ENCODE results near the gene KCNT1. TPM values are rescaled to one million over a fixed set of nuclear protein-coding genes. Genes with fewer than 3 reads are reported as not detected.

The KCNT1 gene
- total RNA-seq, 1 experiment from 2014 or later = 0.10 TPM

- Histone ChIP-seq H3K36me3 (replicated peaks; ENCODE audit: control insufficient read depth, insufficient read depth, low read length) (no peaks in the 10 kb centered on the region), H3K27me3 (ENCODE audit: control insufficient read depth, insufficient read depth, low read length) (no peaks in the 10 kb centered on the region; the same call in 1 of the 2 replicates), H3K4me3 (ENCODE audit: insufficient read depth, low read depth, low read length) (no peak overlapping the region)
- DNase-seq = no peak
Observed at GRCh38 chr9:135716045-135716444, 14.1 kb downstream of the KCNT1 start.

DNA sequence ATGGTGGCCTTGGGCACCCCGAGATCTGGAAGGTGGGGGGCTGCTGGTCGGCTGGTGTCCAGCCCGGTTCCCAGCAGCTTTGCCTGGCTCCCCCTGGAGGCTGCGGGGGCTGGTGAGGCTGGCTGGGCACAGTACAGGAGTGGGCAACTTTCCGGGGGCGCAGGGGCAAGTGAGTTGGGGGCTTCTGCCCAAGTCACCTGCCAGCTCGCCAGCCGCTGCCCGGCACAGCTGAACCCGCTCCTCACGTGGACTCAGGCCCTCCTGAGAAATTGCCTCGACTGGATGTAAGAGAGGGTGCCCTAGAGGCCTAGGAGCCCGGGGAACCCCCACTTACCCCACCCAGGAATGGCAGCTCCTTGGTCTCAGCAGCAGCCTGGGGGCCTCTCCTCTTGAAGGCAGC, 15.4 kb downstream of the KCNT1 start:
- no peaks in the 10 kb centered on the region for H3K36me3 ChIP-seq (replicated peaks; ENCODE audit: control insufficient read depth, insufficient read depth, low read length)
- DNase-seq = no peak
- H3K4me3 ChIP-seq (ENCODE audit: insufficient read depth, low read depth, low read length) = no peak overlapping the region
- no peaks in the 10 kb centered on the region; the same call in 1 of the 2 replicates for H3K27me3 ChIP-seq (ENCODE audit: control insufficient read depth, insufficient read depth, low read length)

GRCh38 chr9:135718616-135719015, 16.6 kb downstream of the KCNT1 start:
- Histone ChIP-seq H3K27me3 (ENCODE audit: control insufficient read depth, insufficient read depth, low read length) (no peaks in the 10 kb centered on the region; the same call in 1 of the 2 replicates), H3K36me3 (replicated peaks; ENCODE audit: control insufficient read depth, insufficient read depth, low read length) (no peaks in the 10 kb centered on the region), H3K4me3 (ENCODE audit: insufficient read depth, low read depth, low read length) (no peak overlapping the region)
- DNase-seq = no peak

DNA sequence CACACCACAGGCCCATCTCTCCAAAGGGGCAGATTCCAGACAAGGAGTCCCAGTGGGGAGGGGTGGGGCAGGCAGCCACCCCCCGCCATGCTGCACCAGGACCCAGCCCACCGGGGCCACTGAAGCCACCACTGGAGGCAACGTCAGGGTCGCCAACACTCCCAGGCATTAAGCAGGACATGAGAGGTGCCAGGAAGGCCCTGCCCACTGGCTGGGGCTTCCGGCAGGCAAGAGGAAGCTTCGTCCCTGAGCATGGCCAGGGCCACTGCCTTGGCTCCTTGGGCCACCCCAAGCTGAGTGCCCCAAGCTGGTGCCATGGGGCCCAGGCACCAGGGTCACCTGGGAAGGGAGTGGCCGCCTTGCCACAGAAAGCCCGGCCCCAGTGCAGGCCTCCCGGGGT, 17.5 kb downstream of the KCNT1 start:
- H3K4me3 ChIP-seq (ENCODE audit: insufficient read depth, low read depth, low read length) = no peak overlapping the region
- no peaks in the 10 kb centered on the region; the same call in 1 of the 2 replicates for H3K27me3 ChIP-seq (ENCODE audit: control insufficient read depth, insufficient read depth, low read length)
- DNase-seq = no peak
- no peaks in the 10 kb centered on the region for H3K36me3 ChIP-seq (replicated peaks; ENCODE audit: control insufficient read depth, insufficient read depth, low read length)

GRCh38 chr9:135722365-135722764, 20.4 kb downstream of the KCNT1 start:
- Histone ChIP-seq H3K36me3 (replicated peaks; ENCODE audit: control insufficient read depth, insufficient read depth, low read length) (no peaks in the 10 kb centered on the region), H3K27me3 (ENCODE audit: control insufficient read depth, insufficient read depth, low read length) (no peaks in the 10 kb centered on the region), H3K4me3 (ENCODE audit: insufficient read depth, low read depth, low read length) (no peak overlapping the region)
- no peak for DNase-seq

DNA sequence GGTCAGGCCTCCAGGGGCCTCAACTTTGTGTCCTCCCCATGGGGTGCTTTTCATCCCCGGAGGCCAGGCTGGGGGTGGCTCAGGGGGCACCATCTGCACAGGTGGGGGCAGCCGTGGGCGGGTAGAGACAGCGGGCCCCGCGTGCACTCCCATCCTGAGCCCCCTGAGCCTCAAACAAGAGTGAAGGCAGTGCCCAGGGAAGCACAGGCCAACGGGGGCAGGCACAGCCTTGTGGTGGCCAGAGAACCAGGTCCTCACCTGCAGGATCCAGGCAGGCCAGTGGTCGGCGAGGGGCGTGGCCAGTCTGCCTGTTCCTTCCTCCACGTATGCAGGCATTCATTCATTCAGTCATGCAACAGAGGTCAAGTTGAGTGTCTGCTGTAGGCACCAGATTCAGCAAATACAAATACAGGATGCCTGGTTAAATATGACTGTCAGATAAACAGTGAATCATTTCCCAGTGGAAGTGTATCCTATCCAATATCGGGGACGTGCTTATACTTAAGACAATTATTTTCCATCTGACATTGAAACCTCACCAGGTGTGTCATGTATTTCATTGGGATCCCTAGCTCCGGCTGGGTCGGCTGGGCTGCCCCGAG, 22.3 kb downstream of the KCNT1 start:
- DNase-seq = no peak
- no peaks in the 10 kb centered on the region for H3K27me3 ChIP-seq (ENCODE audit: control insufficient read depth, insufficient read depth, low read length)

DNA sequence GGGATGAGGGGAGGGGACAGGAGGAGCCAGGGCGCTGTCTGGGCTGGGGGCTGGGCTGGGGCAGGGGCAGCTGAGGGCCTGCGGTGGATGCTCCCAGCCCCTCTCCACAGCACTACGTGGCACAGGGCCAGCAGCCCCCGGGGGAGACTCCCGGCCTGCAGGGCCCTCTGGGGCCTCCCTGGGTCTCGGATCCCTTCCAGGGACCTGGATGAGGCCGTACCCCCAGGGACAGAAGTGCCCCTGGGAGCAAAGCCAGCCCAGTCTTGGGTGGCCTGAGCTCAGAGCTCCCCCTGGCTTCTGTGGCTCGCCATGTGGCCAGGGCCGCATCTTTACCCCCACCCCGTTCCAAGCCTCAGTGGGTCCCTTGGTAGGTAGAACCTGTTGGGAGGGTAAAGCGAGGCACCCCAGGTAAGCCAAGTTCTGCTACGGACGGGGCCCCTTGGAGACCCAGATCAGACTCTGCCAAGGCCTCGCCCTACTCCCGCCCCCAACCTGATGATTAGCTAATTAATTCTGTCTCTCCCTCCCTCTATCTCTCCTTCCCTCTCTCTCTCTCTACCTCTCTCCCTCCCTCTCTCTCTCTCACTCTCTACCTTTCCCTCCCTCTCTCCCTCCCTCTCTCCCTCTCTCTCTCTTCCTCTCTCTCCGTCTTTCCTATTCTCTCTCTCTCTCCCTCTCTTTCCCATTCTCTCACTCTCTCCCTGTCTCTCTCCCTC, 24.3 kb downstream of the KCNT1 start:
- H3K27me3 ChIP-seq (ENCODE audit: control insufficient read depth, insufficient read depth, low read length) = no peaks in the 10 kb centered on the region
- H3K36me3 ChIP-seq (replicated peaks; ENCODE audit: control insufficient read depth, insufficient read depth, low read length) = no peaks in the 10 kb centered on the region
- no peak for DNase-seq
- H3K4me3 ChIP-seq (ENCODE audit: insufficient read depth, low read depth, low read length) = no peak overlapping the region

More for the DNA sequence above, 22.3 kb downstream of the KCNT1 start:
- Histone ChIP-seq H3K4me3 (ENCODE audit: insufficient read depth, low read depth, low read length) (no peak overlapping the region), H3K36me3 (replicated peaks; ENCODE audit: control insufficient read depth, insufficient read depth, low read length) (no peaks in the 10 kb centered on the region)

GRCh38 chr9:135727257-135727875, 25.4 kb downstream of the KCNT1 start:
- Histone ChIP-seq H3K36me3 (replicated peaks; ENCODE audit: control insufficient read depth, insufficient read depth, low read length) (no peaks in the 10 kb centered on the region), H3K27me3 (ENCODE audit: control insufficient read depth, insufficient read depth, low read length) (no peaks in the 10 kb centered on the region), H3K4me3 (ENCODE audit: insufficient read depth, low read depth, low read length) (no peak overlapping the region)
- no peak for DNase-seq

DNA sequence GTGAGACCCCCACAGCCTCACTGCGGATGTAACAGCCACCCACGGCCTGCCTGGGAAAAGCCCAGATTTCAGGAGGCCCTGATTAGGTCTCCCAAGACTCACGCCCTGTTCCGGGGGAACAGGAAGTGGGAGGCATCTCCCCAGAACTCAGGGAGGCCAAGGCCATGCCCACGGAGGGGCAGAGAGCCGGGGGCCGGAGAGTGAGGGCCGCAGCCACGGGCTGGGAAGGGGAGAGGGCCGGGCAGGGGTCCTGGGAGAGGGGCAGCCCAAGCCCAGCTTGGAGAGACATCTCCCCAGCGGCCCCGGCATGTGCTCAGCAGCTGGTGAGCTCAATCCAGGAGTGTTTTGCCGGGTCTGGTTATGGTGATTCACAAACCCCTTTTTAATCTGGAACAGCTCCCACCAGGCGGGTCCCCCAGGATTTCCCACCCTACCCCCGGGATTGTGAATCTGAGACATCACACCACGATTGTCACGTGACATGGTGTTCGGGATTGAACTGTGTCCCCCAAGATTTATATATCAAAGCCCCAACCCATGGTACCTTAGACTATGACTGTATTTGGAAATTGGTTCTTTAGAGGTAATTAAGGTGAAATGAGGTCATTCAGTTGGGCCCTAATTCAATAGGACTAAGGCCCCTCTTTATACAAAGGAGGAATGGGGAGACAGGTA, 26.6 kb downstream of the KCNT1 start:
- no peaks in the 10 kb centered on the region for H3K27me3 ChIP-seq (ENCODE audit: control insufficient read depth, insufficient read depth, low read length)
- no peak for DNase-seq
- no peaks in the 10 kb centered on the region for H3K36me3 ChIP-seq (replicated peaks; ENCODE audit: control insufficient read depth, insufficient read depth, low read length)
- no peak overlapping the region for H3K4me3 ChIP-seq (ENCODE audit: insufficient read depth, low read depth, low read length)

DNA sequence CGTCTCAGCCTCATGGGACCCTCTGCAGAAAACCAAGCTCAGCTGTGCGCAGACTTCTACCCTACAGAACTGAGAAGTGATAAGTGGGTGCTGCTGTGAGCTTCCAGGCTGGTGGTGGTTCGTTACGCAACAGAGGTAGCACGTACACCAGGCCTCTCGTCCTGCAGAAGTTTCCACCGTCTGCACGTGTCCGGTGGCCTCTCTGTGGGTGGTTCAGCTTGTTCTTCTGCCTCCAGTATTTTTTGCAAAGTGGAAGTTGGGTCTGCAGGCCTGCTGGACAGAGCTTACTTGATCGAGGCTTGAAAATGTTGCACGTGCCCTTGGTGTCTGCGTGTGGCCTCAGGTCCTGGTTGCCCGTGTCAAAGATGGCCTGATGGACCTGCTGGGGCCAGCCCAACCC, 27.5 kb downstream of the KCNT1 start:
- Histone ChIP-seq H3K36me3 (replicated peaks; ENCODE audit: control insufficient read depth, insufficient read depth, low read length) (no peaks in the 10 kb centered on the region), H3K4me3 (ENCODE audit: insufficient read depth, low read depth, low read length) (no peak overlapping the region), H3K27me3 (ENCODE audit: control insufficient read depth, insufficient read depth, low read length) (no peaks in the 10 kb centered on the region)
- no peak for DNase-seq

- DNase-seq = no peak
- Histone ChIP-seq H3K4me3 (ENCODE audit: insufficient read depth, low read depth, low read length) (no peak overlapping the region), H3K27me3 (ENCODE audit: control insufficient read depth, insufficient read depth, low read length) (no peaks in the 10 kb centered on the region), H3K36me3 (replicated peaks; ENCODE audit: control insufficient read depth, insufficient read depth, low read length) (no peaks in the 10 kb centered on the region)
Observed at GRCh38 chr9:135731454-135731853, 29.5 kb downstream of the KCNT1 start.

GRCh38 chr9:135732569-135733257, 30.7 kb downstream of the KCNT1 start:
- peaks cover 2% of the 10 kb centered on the region; the same call in 1 of the 2 replicates for H3K27me3 ChIP-seq (ENCODE audit: control insufficient read depth, insufficient read depth, low read length)
- no peak overlapping the region for H3K4me3 ChIP-seq (ENCODE audit: insufficient read depth, low read depth, low read length)
- H3K36me3 ChIP-seq (replicated peaks; ENCODE audit: control insufficient read depth, insufficient read depth, low read length) = no peaks in the 10 kb centered on the region

DNA sequence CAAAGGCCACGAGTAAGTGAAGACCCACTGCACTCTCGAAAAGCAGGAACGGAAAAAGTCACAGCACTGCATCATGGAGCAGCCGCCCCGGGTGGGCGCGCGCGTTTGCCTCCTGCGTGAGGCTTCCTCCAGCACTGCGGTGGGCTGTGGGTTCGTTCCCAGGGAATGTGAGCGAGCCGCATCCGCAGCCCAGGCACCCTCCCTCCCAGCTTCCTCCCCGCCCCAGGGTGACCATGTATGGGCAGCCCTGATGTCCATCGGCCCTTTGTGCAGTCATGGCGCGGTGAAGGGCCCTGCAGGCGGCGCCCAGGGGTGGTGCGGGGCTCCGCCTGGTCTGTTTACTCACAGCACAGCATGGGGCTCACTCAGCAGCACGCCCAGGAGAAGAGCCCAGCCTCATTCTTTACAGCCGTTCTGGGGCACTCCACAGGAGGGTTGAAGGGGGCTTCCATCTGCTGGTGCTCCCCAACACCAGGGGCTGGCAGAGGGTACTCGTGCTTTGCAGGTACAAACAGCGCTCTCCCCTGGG, 32.7 kb downstream of the KCNT1 start:
- no peaks in the 10 kb centered on the region for H3K36me3 ChIP-seq (replicated peaks; ENCODE audit: control insufficient read depth, insufficient read depth, low read length)
- peaks cover 2% of the 10 kb centered on the region; the same call in 1 of the 2 replicates for H3K27me3 ChIP-seq (ENCODE audit: control insufficient read depth, insufficient read depth, low read length)
- H3K4me3 ChIP-seq (ENCODE audit: insufficient read depth, low read depth, low read length) = no peak overlapping the region
- DNase-seq = peak; percentile 72

More at GRCh38 chr9:135732569-135733257, 30.7 kb downstream of the KCNT1 start:
- no peak for DNase-seq
